IMR-90 (cell line): Measurements from ENCODE around the gene USP33. TPM values are rescaled to one million over a fixed set of nuclear protein-coding genes. Genes with fewer than 3 reads are reported as not detected.

Experiments
- ATAC-seq: fragments of 200-7000 bp; cut with Tn5 transposase; 2 replicates; pipeline ENCODE4 v1.9.1; 2020; ENCODE audit warnings: low read depth, mild to moderate bottlenecking, moderate library complexity
- BruUV-seq: library from RNA; stranded (reverse); fragments of 400-500 nt; replicated peaks from 2 replicates; lab custom pipeline; 2021; lab: Mats Ljungman, UMichigan
- CTCF ChIA-PET: fragments of 300-600 bp; formaldehyde crosslinking; extraction: SDS; loops from one replicate; lab custom pipeline; 2021; ENCODE audit warnings: antibody characterized with exemption; lab: Yijun Ruan, JAX
- POLR2A ChIA-PET: fragments of 300-600 bp; sonication (Branson Sonifier 250); formaldehyde crosslinking; loops from one replicate; lab custom pipeline; 2022; ENCODE audit warnings: antibody characterized with exemption; ENCODE audit not compliant: unreplicated experiment; lab: Charles Lee
- DNase-seq: peaks from one replicate; pipeline ENCODE4 v3.0.0; 2013
- H2AFZ ChIP-seq: replicated peaks from 2 replicates; pipeline ENCODE3; 2013; ENCODE audit warnings: low read length, mild to moderate bottlenecking; ENCODE audit not compliant: poor library complexity
- H2AK5ac ChIP-seq: 2 replicates; pipeline ENCODE4 v1.6.1; 2013; ENCODE audit warnings: low read depth, low read length, inconsistent platforms
- H2AK9ac ChIP-seq: replicated peaks from 2 replicates; pipeline ENCODE3; 2013; ENCODE audit warnings: mild to moderate bottlenecking, low read depth, low read length, moderate library complexity; ENCODE audit not compliant: poor library complexity
- H2BK120ac ChIP-seq: 2 replicates; pipeline ENCODE4 v1.6.1; 2013; ENCODE audit warnings: low read depth, low read length, inconsistent platforms
- H2BK15ac ChIP-seq: 3 replicates; pipeline ENCODE4 v1.6.1; 2013; ENCODE audit warnings: low read depth, low read length, inconsistent platforms
- H2BK20ac ChIP-seq: 2 replicates; pipeline ENCODE4 v1.6.1; 2013; ENCODE audit warnings: low read depth, mild to moderate bottlenecking, inconsistent platforms, low read length, moderate library complexity
- H2BK5ac ChIP-seq: 2 replicates; pipeline ENCODE4 v1.6.1; 2013; ENCODE audit warnings: mild to moderate bottlenecking, low read depth, low read length, inconsistent platforms; ENCODE audit not compliant: poor library complexity, severe bottlenecking
- H3K14ac ChIP-seq: replicated peaks from 2 replicates; pipeline ENCODE4 v1.6.1; 2013; ENCODE audit warnings: low read depth, low read length, inconsistent platforms
- H3K18ac ChIP-seq: 2 replicates; pipeline ENCODE4 v1.6.1; 2013; ENCODE audit warnings: low read depth, low read length, control low read depth
- H3K23ac ChIP-seq: 2 replicates; pipeline ENCODE4 v1.6.1; 2013; ENCODE audit warnings: low read depth, low read length, inconsistent platforms
- H3K27ac ChIP-seq: 2 replicates; pipeline ENCODE4 v1.5.1; 2013; ENCODE audit warnings: mild to moderate bottlenecking, control low read depth, low read length; ENCODE audit not compliant: insufficient read depth
- H3K27me3 ChIP-seq: 2 replicates; pipeline ENCODE4 v1.6.1; 2013; ENCODE audit warnings: low read length; ENCODE audit not compliant: control insufficient read depth, insufficient read depth
- H3K36me3 ChIP-seq: 2 replicates; pipeline ENCODE4 v1.6.1; 2013; ENCODE audit warnings: low read length, mixed read lengths; ENCODE audit not compliant: control insufficient read depth, insufficient read depth
- H3K4ac ChIP-seq: 2 replicates; pipeline ENCODE4 v1.6.1; 2013; ENCODE audit warnings: low read depth, low read length, inconsistent platforms
- H3K4me1 ChIP-seq: 2 replicates; pipeline ENCODE4 v1.6.1; 2013; ENCODE audit warnings: low read length, mixed read lengths; ENCODE audit not compliant: control insufficient read depth, insufficient read depth
- H3K4me2 ChIP-seq: 2 replicates; pipeline ENCODE4 v1.6.1; 2013; ENCODE audit warnings: low read depth, mild to moderate bottlenecking, control low read depth, low read length, moderate library complexity
- H3K4me3 ChIP-seq: 2 replicates; pipeline ENCODE4 v1.5.1; 2013; ENCODE audit warnings: low read depth, mild to moderate bottlenecking, control low read depth, low read length, moderate library complexity; ENCODE audit not compliant: insufficient read depth
- H3K56ac ChIP-seq: 2 replicates; pipeline ENCODE4 v1.6.1; 2013; ENCODE audit warnings: low read length, inconsistent platforms; ENCODE audit not compliant: insufficient read depth; ENCODE audit errors: extremely low read depth
- H3K79me1 ChIP-seq, 2 experiments: 2 replicates each; pipeline ENCODE4 v1.6.1; 2013; ENCODE audit warnings: low read length in 2 of 2, inconsistent platforms in 1 of 2, low read depth in 1 of 2
- H3K9ac ChIP-seq: 2 replicates; pipeline ENCODE4 v1.6.1; 2013; ENCODE audit warnings: low read depth, low read length, control low read depth
- H3K9me1 ChIP-seq: 2 replicates; pipeline ENCODE4 v1.6.1; 2013; ENCODE audit warnings: low read length, inconsistent platforms; ENCODE audit not compliant: insufficient read depth
- H3K9me3 ChIP-seq: 2 replicates; pipeline ENCODE4 v1.6.1; 2013; ENCODE audit warnings: low read length; ENCODE audit not compliant: control insufficient read depth, insufficient read depth
- H4K20me1 ChIP-seq: 2 replicates; pipeline ENCODE4 v1.6.1; 2013; ENCODE audit warnings: low read length, inconsistent platforms; ENCODE audit not compliant: insufficient read depth
- H4K5ac ChIP-seq: 2 replicates; pipeline ENCODE4 v1.6.1; 2013; ENCODE audit warnings: mild to moderate bottlenecking, low read depth, low read length, control low read depth
- H4K8ac ChIP-seq, 2 experiments: 2 replicates each; pipeline ENCODE4 v1.6.1; 2013; ENCODE audit warnings: low read depth in 2 of 2, low read length in 2 of 2, control low read depth in 1 of 2, inconsistent platforms in 1 of 2
- H4K91ac ChIP-seq: 2 replicates; pipeline ENCODE4 v1.6.1; 2013; ENCODE audit warnings: low read depth, low read length, inconsistent platforms; ENCODE audit not compliant: insufficient read depth
- CHD1 ChIP-seq: IDR thresholded peaks from 2 replicates; pipeline ENCODE4 v1.6.1; 2012; ENCODE audit warnings: low read depth, low read length, improper control_type of control experiment
- CTCF ChIP-seq: conservative IDR thresholded peaks from 2 replicates; pipeline ENCODE4 v1.5.1; 2012; ENCODE audit warnings: mild to moderate bottlenecking, low read depth, low read length, improper control_type of control experiment
- ELK1 ChIP-seq: fragments of 150-350 bp; IDR thresholded peaks from 2 replicates; pipeline ENCODE4 v1.6.1; 2016; ENCODE audit warnings: low read depth, mild to moderate bottlenecking, low read length, moderate library complexity, borderline replicate concordance
- MAZ ChIP-seq: IDR thresholded peaks from 2 replicates; pipeline ENCODE4 v1.6.1; 2012; ENCODE audit warnings: low read depth, mild to moderate bottlenecking, low read length, improper control_type of control experiment, moderate library complexity, borderline replicate concordance
- MXI1 ChIP-seq: IDR thresholded peaks from 2 replicates; pipeline ENCODE4 v1.6.1; 2012; ENCODE audit warnings: low read depth, mild to moderate bottlenecking, low read length, moderate library complexity, borderline replicate concordance
- NFE2L2 ChIP-seq: fragments of 150-350 bp; IDR thresholded peaks from 2 replicates; pipeline ENCODE4 v1.6.1; 2016; ENCODE audit warnings: low read depth, mild to moderate bottlenecking, low read length
- RCOR1 ChIP-seq: IDR thresholded peaks from 2 replicates; pipeline ENCODE4 v1.6.1; 2012; ENCODE audit warnings: mild to moderate bottlenecking, low read length, improper control_type of control experiment; ENCODE audit not compliant: insufficient replicate concordance
- RFX5 ChIP-seq: IDR thresholded peaks from 2 replicates; pipeline ENCODE4 v1.8.0; 2012; ENCODE audit warnings: low read depth, mild to moderate bottlenecking, low read length, moderate library complexity
- WGBS, 2 experiments: methylation state at CpG; one replicate each; pipeline versions ENCODE4 v1.1.5 to v1.1.7; 2013; ENCODE audit warnings: missing lambda C conversion rate in 2 of 2; ENCODE audit not compliant: insufficient read length in 1 of 2; ENCODE audit errors: extremely low coverage in 2 of 2; 5-methylcytosine and 5-hydroxymethylcytosine counted together
- dilution Hi-C: fragments of 300-500 bp; cut with HindIII; formaldehyde crosslinking; loops from one replicate; pipeline ENCODE4 v1.14.3; 2018; ENCODE audit warnings: low sequenced_read_pairs; ENCODE audit not compliant: unreplicated experiment
- in situ Hi-C: fragments of 300-500 bp; cut with MboI; formaldehyde crosslinking; loops from 3 replicates; pipeline ENCODE4 v1.14.3; 2019; ENCODE audit warnings: low sequenced_read_pairs, inconsistent platforms, mixed read lengths
- intact Hi-C: fragments of 100-400 bp; cut with micrococcal nuclease; formaldehyde crosslinking; loops from 2 replicates; pipeline ENCODE4 v1.10.0; 2022
- polyA plus RNA-seq, 3 experiments: library from polyadenylated mRNA; depleted of rRNA; stranded (reverse); fragments of >200 nt; gene quantifications; 2 replicates each; pipeline ENCODE4 v1.2.3, GENCODE V29; 2012; ENCODE audit warnings: low replicate concordance in 1 of 3
- total RNA-seq: library from RNA; depleted of rRNA; stranded (reverse); fragments of >200 nt; gene quantifications from 2 replicates; pipeline ENCODE4 v1.2.3, GENCODE V29; 2012
- TF ChIP-seq, protein P1 (sequence below): fragments of 150-350 bp; IDR thresholded peaks from 2 replicates; pipeline ENCODE4 v1.6.1; 2017; ENCODE audit warnings: mild to moderate bottlenecking, antibody characterized with exemption, low read length, low read depth

Gene USP33
- total and polyA plus RNA-seq, 2 of the 4 experiments (the other 2 are of a cell fraction), result 33.7 to 64.5 TPM

DNA sequence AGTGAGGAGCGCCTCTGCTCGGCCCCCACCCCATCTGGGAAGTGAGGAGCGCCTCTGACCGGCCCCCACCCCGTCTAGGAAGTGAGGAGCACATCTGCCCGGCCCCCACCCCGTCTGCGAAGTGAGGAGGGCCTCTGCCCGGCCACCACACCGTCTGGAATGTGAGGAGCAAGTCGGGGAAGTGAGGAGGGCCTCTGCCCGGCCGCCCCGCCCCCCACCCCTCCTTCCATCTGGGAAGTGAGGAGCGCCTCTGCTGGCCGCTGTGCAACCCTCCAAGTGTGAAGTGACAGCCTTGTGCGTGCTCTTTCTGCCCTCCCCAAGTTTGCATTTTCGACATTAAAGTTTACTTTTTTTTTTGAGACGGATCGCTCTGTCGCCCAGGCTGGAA, 72.1 kb downstream of the USP33 start:
- no peak overlapping the region for H2AK5ac ChIP-seq
- no peak overlapping the region for H2BK5ac ChIP-seq
- H2BK120ac ChIP-seq, result no peak overlapping the region
- H3K27ac ChIP-seq, result no peak overlapping the region
- H2BK20ac ChIP-seq, result no peak overlapping the region
- no peaks in the 10 kb centered on the region for H4K20me1 ChIP-seq
- no peak overlapping the region for H3K56ac ChIP-seq
- ChIA-PET POLR2A (no interaction called here), CTCF (interaction anchor here (0.7 to 0.9 kb wide), 2 partner anchors 66 to 804 kb away, joined by 3 to 4 read pairs; no protein-coding TSS in a partner anchor)
- no peak overlapping the region for H3K18ac ChIP-seq
- no peak overlapping the region for H4K5ac ChIP-seq
- no TSS peak for BruUV-seq
- no peak overlapping the region for H3K14ac ChIP-seq
- H3K27me3 ChIP-seq, result no peaks in the 10 kb centered on the region
- H3K36me3 ChIP-seq, result peaks cover 6% of the 10 kb centered on the region
- H3K4me1 ChIP-seq, result no peaks in the 10 kb centered on the region; the same call in 1 of the 2 replicates
- TF ChIP-seq MXI1 (no peak), NFE2L2 (no peak), MAZ (no peak), CHD1 (no peak), RCOR1 (no peak), CTCF (no peak; the same call in 1 of the 2 replicates), RFX5 (no peak), ELK1 (no peak)
- TF ChIP-seq, protein P1, sequence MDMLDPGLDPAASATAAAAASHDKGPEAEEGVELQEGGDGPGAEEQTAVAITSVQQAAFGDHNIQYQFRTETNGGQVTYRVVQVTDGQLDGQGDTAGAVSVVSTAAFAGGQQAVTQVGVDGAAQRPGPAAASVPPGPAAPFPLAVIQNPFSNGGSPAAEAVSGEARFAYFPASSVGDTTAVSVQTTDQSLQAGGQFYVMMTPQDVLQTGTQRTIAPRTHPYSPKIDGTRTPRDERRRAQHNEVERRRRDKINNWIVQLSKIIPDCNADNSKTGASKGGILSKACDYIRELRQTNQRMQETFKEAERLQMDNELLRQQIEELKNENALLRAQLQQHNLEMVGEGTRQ, result no peak
- H4K91ac ChIP-seq, result no peak overlapping the region
- no peak overlapping the region for H4K8ac ChIP-seq
- no peaks in the 10 kb centered on the region for H3K79me1 ChIP-seq
- intact Hi-C loops (no loop called here), dilution Hi-C loops (no loop called here), in situ Hi-C loops (loop anchor here (10.0 kb wide), 1 partner anchor 533 kb away; no protein-coding TSS in a partner anchor)
- ATAC-seq (no peak), DNase-seq (no peak)
- H2AK9ac ChIP-seq, result no peak overlapping the region
- H2AFZ ChIP-seq, result no peak overlapping the region
- H3K23ac ChIP-seq, result no peak overlapping the region
- no peak overlapping the region for H3K4ac ChIP-seq
- no peak overlapping the region for H3K9ac ChIP-seq
- H3K4me2 ChIP-seq, result no peak overlapping the region
- H3K9me3 ChIP-seq, result no peaks in the 10 kb centered on the region
- no peaks in the 10 kb centered on the region for H3K9me1 ChIP-seq
- H2BK15ac ChIP-seq, result no peak overlapping the region
- H3K4me3 ChIP-seq, result no peak overlapping the region
- WGBS, 2 experiments, result no CpG with 5 or more reads among the region's 21 CpGs
